ENCODE results near the gene TACC2.

GRCh38 chr10:122113945-122114747 lies 125.2 kb downstream of the TACC2 start:
- TF ChIP-seq CTCF (IDR thresholded peaks at IDR 0.05) = no peak
- TF ChIP-seq EZH2 (IDR thresholded peaks at IDR 0.05; ENCODE audit: borderline replicate concordance, insufficient read depth, low read depth, low read length, poor library complexity, severe bottlenecking) = no peak

All from B cell (primary cell).